Loucy (cell line): ENCODE measurements around the gene SHD.

ENCODE experiments used
- H2AFZ ChIP-seq: fragments of 200-600 bp; sonication (generic); 2 replicates; pipeline ENCODE4 v1.6.0; 2016; ENCODE audit warnings: antibody characterized with exemption, mild to moderate bottlenecking, low read length, moderate library complexity
- H3F3A ChIP-seq: fragments of 200-600 bp; 2 replicates; pipeline ENCODE4 v1.6.0; 2016; ENCODE audit warnings: antibody characterized with exemption, low read depth, mild to moderate bottlenecking
- H3K27me3 ChIP-seq: fragments of 200-600 bp; sonication (generic); 2 replicates; pipeline ENCODE4 v1.6.1; 2014; ENCODE audit warnings: low read length, mild to moderate bottlenecking; ENCODE audit not compliant: insufficient read depth, poor library complexity, severe bottlenecking
- H3K36me3 ChIP-seq: fragments of 200-600 bp; sonication (generic); 2 replicates; pipeline ENCODE4 v1.6.1; 2016; ENCODE audit warnings: low read length; ENCODE audit not compliant: insufficient read depth
- H3K4me1 ChIP-seq: fragments of 200-600 bp; sonication (generic); 2 replicates; pipeline ENCODE4 v1.5.1; 2014; ENCODE audit warnings: low read length, mild to moderate bottlenecking; ENCODE audit not compliant: insufficient read depth, poor library complexity, severe bottlenecking
- H3K4me2 ChIP-seq: fragments of 200-600 bp; sonication (generic); 2 replicates; pipeline ENCODE4 v1.6.0; 2014; ENCODE audit warnings: antibody characterized with exemption, low read length, low read depth, mild to moderate bottlenecking; ENCODE audit not compliant: poor library complexity, severe bottlenecking
- H3K4me3 ChIP-seq: fragments of 200-600 bp; sonication (generic); 2 replicates; pipeline ENCODE4 v1.5.1; 2014; ENCODE audit warnings: low read length, mild to moderate bottlenecking, mixed read lengths; ENCODE audit not compliant: poor library complexity, severe bottlenecking
- H3K79me2 ChIP-seq: fragments of 200-600 bp; sonication (generic); 2 replicates; pipeline ENCODE4 v1.6.1; 2014; ENCODE audit warnings: low read length; ENCODE audit not compliant: insufficient read depth
- H3K9ac ChIP-seq: fragments of 200-600 bp; sonication (generic); 2 replicates; pipeline ENCODE4 v1.6.0; 2014; ENCODE audit warnings: mild to moderate bottlenecking, low read depth, low read length, moderate library complexity; ENCODE audit not compliant: poor library complexity, severe bottlenecking
- H3K9me2 ChIP-seq: fragments of 200-600 bp; sonication (generic); replicated peaks from 2 replicates; pipeline ENCODE4 v1.6.1; 2016; ENCODE audit warnings: low read depth, low read length, mixed read lengths
- H3K9me3 ChIP-seq: fragments of 200-600 bp; sonication (generic); 2 replicates; pipeline ENCODE4 v1.6.1; 2014; ENCODE audit warnings: mild to moderate bottlenecking, antibody characterized with exemption, low read length, low read depth; ENCODE audit not compliant: insufficient read depth
- H4K20me1 ChIP-seq: fragments of 200-600 bp; sonication (generic); 2 replicates; pipeline ENCODE4 v1.6.0; 2014; ENCODE audit warnings: antibody characterized with exemption, low read length, mild to moderate bottlenecking; ENCODE audit not compliant: insufficient read depth, poor library complexity, severe bottlenecking
- EZH2phosphoT487 ChIP-seq: fragments of 200-600 bp; IDR thresholded peaks from 2 replicates; pipeline ENCODE4 v1.6.1; 2018; ENCODE audit warnings: antibody characterized with exemption, mild to moderate bottlenecking, moderate library complexity, borderline replicate concordance
- TF ChIP-seq, protein P1 (sequence below): fragments of 200-600 bp; sonication (generic); conservative IDR thresholded peaks from 2 replicates; pipeline ENCODE4 v1.5.1; 2014; ENCODE audit warnings: mild to moderate bottlenecking, antibody characterized with exemption, low read length

SHD gene

DNA sequence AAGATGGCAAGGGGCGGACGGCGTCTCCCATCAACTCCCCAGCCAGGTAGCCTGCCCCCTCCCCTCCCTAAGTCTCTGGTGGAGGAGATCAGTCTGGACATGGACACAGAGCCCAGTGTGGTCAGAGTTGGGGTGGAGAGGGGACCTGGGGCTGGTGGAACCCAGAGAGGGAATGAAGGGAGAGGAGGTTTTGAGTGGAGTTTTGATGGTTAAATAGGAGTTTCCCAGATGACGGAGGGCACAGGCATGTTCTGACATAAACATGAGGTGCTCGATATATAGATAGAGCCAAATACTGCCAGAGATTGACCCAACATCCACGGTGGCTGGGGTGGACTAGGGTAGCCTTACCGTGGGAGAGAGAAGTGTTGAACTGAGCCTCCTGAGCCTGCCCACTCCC lies 39.4 kb downstream of the SHD start:
- H3K4me2 ChIP-seq = no peak overlapping the region
- no peaks in the 10 kb centered on the region for H3F3A ChIP-seq
- H3K4me1 ChIP-seq = no peaks in the 10 kb centered on the region

DNA sequence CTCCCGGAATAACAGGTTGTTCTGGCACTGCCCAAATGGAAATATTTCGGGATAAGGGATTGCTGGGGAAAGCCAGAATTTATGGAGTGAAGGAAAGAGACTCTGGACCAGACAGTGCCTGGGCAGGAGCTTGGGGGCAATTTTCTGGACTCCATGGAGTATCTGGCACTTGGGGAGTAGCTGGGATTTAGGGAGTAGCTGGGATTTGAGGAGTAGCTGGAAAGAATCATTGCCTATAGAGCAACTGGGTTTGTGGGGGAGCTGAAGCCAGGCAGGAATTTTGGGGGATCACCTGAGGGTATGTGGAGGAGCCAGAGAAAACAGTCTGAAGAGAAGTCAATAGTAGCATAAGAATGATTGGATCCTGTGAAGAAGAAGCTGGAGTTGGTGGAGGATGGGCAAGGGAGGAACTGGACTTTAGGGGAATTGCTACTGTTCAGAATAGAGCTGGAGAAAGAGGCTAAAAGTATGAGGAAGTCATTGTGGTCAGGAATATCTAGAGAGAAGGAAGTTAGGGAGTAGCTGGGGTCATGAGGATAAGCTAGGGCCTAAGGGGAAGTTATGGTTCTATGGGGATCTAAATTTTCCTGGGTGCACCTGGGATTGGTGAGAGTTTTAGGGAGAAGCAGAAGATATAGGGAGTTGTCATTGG lies 40.1 kb downstream of the SHD start:
- no peaks in the 10 kb centered on the region for H3K4me1 ChIP-seq
- H3K4me2 ChIP-seq = no peak overlapping the region
- H3K79me2 ChIP-seq = no peaks in the 10 kb centered on the region
- H3K27me3 ChIP-seq = no peaks in the 10 kb centered on the region
- no peaks in the 10 kb centered on the region; the same call in 1 of the 2 replicates for H3K9me3 ChIP-seq
- no peaks in the 10 kb centered on the region for H3K9me2 ChIP-seq
- no peak overlapping the region for H3K4me3 ChIP-seq
- H2AFZ ChIP-seq = no peak overlapping the region
- H3K36me3 ChIP-seq = no peaks in the 10 kb centered on the region
- TF ChIP-seq EZH2phosphoT487 = no peak
- TF ChIP-seq, protein P1, sequence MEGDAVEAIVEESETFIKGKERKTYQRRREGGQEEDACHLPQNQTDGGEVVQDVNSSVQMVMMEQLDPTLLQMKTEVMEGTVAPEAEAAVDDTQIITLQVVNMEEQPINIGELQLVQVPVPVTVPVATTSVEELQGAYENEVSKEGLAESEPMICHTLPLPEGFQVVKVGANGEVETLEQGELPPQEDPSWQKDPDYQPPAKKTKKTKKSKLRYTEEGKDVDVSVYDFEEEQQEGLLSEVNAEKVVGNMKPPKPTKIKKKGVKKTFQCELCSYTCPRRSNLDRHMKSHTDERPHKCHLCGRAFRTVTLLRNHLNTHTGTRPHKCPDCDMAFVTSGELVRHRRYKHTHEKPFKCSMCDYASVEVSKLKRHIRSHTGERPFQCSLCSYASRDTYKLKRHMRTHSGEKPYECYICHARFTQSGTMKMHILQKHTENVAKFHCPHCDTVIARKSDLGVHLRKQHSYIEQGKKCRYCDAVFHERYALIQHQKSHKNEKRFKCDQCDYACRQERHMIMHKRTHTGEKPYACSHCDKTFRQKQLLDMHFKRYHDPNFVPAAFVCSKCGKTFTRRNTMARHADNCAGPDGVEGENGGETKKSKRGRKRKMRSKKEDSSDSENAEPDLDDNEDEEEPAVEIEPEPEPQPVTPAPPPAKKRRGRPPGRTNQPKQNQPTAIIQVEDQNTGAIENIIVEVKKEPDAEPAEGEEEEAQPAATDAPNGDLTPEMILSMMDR = no peak
- no peak overlapping the region for H3K9ac ChIP-seq
- H4K20me1 ChIP-seq = no peaks in the 10 kb centered on the region
- H3F3A ChIP-seq = no peaks in the 10 kb centered on the region

More for the DNA sequence above, 39.4 kb downstream of the SHD start:
- H4K20me1 ChIP-seq = no peaks in the 10 kb centered on the region
- no peak overlapping the region for H3K4me3 ChIP-seq
- H2AFZ ChIP-seq = no peak overlapping the region
- H3K9me3 ChIP-seq = no peaks in the 10 kb centered on the region; the same call in 1 of the 2 replicates
- H3K27me3 ChIP-seq = no peaks in the 10 kb centered on the region
- no peaks in the 10 kb centered on the region for H3K9me2 ChIP-seq
- no peaks in the 10 kb centered on the region for H3K79me2 ChIP-seq
- no peaks in the 10 kb centered on the region for H3K36me3 ChIP-seq
- no peak for TF ChIP-seq EZH2phosphoT487
- TF ChIP-seq, protein P1 = no peak
- no peak overlapping the region for H3K9ac ChIP-seq

DNA sequence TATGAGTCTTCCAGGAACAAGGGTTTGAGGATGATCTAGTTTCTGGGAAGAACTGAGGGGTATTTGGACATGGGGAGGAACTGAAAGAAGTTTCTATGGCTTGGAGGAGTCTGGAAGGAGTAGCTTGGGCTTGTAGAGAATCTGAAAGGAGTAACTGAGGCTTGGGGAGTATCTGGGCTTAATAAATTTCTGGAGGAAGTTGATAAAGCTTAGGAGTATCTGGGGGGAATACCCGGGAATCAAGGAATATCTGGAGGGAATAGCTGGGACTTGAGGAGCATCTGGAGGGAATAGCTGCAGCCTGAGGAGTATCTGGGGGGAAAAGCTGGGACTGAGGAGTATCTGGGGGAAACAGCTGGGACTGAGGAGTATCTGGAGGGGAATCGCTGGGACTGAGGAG lies 41.4 kb downstream of the SHD start:
- TF ChIP-seq, protein P1 = no peak
- TF ChIP-seq EZH2phosphoT487 = no peak
- H3K79me2 ChIP-seq = no peaks in the 10 kb centered on the region
- no peak overlapping the region for H3K4me2 ChIP-seq
- no peaks in the 10 kb centered on the region for H3K4me1 ChIP-seq
- H3K9ac ChIP-seq = no peak overlapping the region
- H3K4me3 ChIP-seq = no peak overlapping the region
- H3K36me3 ChIP-seq = no peaks in the 10 kb centered on the region
- H4K20me1 ChIP-seq = no peaks in the 10 kb centered on the region
- no peak overlapping the region for H2AFZ ChIP-seq
- no peaks in the 10 kb centered on the region; the same call in 1 of the 2 replicates for H3K9me3 ChIP-seq
- H3K9me2 ChIP-seq = no peaks in the 10 kb centered on the region
- no peaks in the 10 kb centered on the region for H3F3A ChIP-seq
- H3K27me3 ChIP-seq = no peaks in the 10 kb centered on the region
